ENCODE measurements around the gene B3GALT6. TPM values are rescaled to one million over a fixed set of nuclear protein-coding genes. Genes with fewer than 3 reads are reported as not detected.

The B3GALT6 gene
- total RNA-seq, 2 donors from 2014 or later: 18.4 to 35.6 TPM

- ATAC-seq (no peak), DNase-seq (no peak)
- intact Hi-C loops (cut with DNase I): no loop called here
- H3K27me3 ChIP-seq: no peaks in the 10 kb centered on the region
- H3K27ac ChIP-seq: no peak overlapping the region
- WGBS, 2 donors: 88% methylated on average over 30 of the region's 41 CpGs; no CpG with 5 or more reads in 1 of the 2 donors
- H3K9me3 ChIP-seq: no peaks in the 10 kb centered on the region
- no peak overlapping the region for H3K4me3 ChIP-seq
- TF ChIP-seq CTCF (IDR thresholded peaks at IDR 0.05): no peak
- no peak for TF ChIP-seq POLR2A (IDR thresholded peaks at IDR 0.05)
- peaks cover 4% of the 10 kb centered on the region for H3K4me1 ChIP-seq
- H3K36me3 ChIP-seq (replicated peaks in 1 of 2; ENCODE audit: insufficient read depth in 1 of 2, low read depth in 2 of 2): no peaks in the 10 kb centered on the region
These were observed 10.6 kb downstream of the B3GALT6 start for GRCh38 chr1:1242461-1243265.

DNA sequence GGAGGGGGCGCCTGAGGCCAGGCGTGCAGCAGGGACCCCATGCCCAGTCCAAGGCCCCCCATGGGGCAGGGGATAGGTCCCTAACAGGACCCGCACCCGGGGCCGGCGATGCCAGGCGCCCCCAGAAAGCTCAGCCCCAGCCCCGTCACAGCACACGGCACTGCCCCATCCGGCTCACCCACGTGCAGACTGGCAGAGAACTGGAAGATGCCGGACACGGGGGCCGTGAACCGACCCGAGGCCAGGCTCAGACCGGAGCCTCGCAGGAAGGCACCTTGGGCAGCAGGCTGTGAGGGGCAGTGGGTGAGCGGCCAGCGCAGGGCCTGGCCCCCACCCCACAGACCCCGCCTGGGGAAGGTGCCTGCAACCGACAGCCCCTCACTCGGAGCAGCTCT lies 11.2 kb downstream of the B3GALT6 start:
- Histone ChIP-seq H3K36me3 (replicated peaks in 1 of 2; ENCODE audit: insufficient read depth in 1 of 2, low read depth in 2 of 2) (no peaks in the 10 kb centered on the region), H3K9me3 (no peaks in the 10 kb centered on the region), H3K27me3 (no peaks in the 10 kb centered on the region), H3K4me3 (no peak overlapping the region), H3K4me1 (no peaks in the 10 kb centered on the region), H3K27ac (no peak overlapping the region)
- ATAC-seq: no peak
- WGBS, 2 donors: 91% methylated on average over 23 of the region's 23 CpGs; no CpG with 5 or more reads in 1 of the 2 donors
- no peak for DNase-seq
- intact Hi-C loops (cut with DNase I): no loop called here
- no peak for TF ChIP-seq CTCF (IDR thresholded peaks at IDR 0.05)
- no peak for TF ChIP-seq POLR2A (IDR thresholded peaks at IDR 0.05)

DNA sequence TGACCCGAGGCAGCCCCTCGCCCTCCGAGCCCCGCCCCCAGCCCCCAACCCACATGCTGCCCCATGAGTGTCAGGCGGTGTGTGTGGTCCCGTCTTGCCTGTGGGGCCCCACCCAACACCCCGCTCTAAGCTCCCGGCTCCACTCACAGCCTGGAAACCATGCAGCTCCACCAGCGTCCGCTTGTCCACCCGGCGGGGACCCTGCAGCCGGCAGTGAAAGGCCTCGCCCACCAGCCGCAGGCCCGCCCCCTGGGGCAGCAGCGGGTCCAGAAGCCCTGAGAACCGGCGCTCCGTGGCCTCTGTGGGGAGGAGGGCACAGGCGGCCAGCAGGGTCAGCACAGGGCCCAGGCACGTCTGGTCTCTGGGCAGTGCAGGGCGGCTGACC lies 11.8 kb downstream of the B3GALT6 start:
- DNase-seq: no peak
- H3K4me3 ChIP-seq: no peak overlapping the region
- intact Hi-C loops (cut with DNase I): no loop called here

DNA sequence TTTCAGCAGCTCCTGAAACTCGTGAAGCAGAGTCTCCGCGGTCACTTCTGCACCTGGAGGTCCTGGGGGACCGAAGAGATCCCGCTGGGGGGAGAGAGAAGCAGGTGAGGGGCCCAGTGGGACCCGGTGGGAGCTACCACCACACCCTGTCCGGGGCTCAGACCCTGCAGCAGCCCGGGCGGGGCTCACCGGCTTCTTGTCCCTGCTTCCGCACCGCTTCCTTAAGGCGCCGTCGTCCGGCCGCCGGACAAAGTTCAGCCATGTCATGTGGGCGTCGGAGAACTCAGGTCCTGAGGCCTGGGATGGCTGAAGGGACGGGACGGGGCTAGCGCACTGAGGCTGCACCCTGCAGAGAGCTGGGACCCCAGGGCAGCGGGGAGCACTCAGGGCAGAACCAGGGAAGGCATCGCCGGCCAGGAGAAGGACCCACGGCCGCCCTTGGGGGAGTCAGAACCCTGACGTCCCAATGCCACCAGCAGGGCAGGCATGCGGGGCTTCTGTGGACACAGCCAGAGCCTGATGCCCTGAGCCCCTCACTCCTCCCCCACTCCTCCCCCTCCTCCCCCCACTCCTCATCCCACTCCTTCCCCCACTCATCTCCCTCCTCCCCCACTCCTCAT lies 12.3 kb downstream of the B3GALT6 start:
- DNase-seq (no peak), ATAC-seq (no peak)
- Histone ChIP-seq H3K27ac (no peak overlapping the region), H3K36me3 (replicated peaks in 1 of 2; ENCODE audit: insufficient read depth in 1 of 2, low read depth in 2 of 2) (no peaks in the 10 kb centered on the region), H3K9me3 (no peaks in the 10 kb centered on the region), H3K4me3 (no peak overlapping the region), H3K4me1 (no peaks in the 10 kb centered on the region), H3K27me3 (no peaks in the 10 kb centered on the region)
- 64 to 81% methylated on average over 3 to 29 of the region's 30 CpGs for WGBS, 2 donors
- TF ChIP-seq POLR2A (IDR thresholded peaks at IDR 0.05) (no peak), CTCF (IDR thresholded peaks at IDR 0.05) (no peak)
- intact Hi-C loops (cut with DNase I): no loop called here

More for the DNA sequence above, 11.8 kb downstream of the B3GALT6 start:
- H3K9me3 ChIP-seq: no peaks in the 10 kb centered on the region
- no peaks in the 10 kb centered on the region for H3K36me3 ChIP-seq (replicated peaks in 1 of 2; ENCODE audit: insufficient read depth in 1 of 2, low read depth in 2 of 2)
- no peak for TF ChIP-seq CTCF (IDR thresholded peaks at IDR 0.05)
- no peak for TF ChIP-seq POLR2A (IDR thresholded peaks at IDR 0.05)
- H3K27me3 ChIP-seq: no peaks in the 10 kb centered on the region
- WGBS, 2 donors: 84% methylated on average over 22 of the region's 23 CpGs; no CpG with 5 or more reads in 1 of the 2 donors
- H3K27ac ChIP-seq: no peak overlapping the region
- H3K4me1 ChIP-seq: no peaks in the 10 kb centered on the region
- ATAC-seq: no peak

All from body of pancreas (tissue), 4 donors.